Activated CD4-positive, alpha-beta T cell treated with anti-CD3 and anti-CD28 coated beads, Interleukin-2, amount 50 U/mL, for 4 hours (primary cell): ENCODE data around the gene DNAJC16.

Experiments used
- DNase-seq, 2 experiments: peaks; one replicate each; pipeline ENCODE4 v3.0.0-alpha.2; 2020

Gene DNAJC16

GRCh38 chr1:15622712-15623373, 96.2 kb downstream of the DNAJC16 start:
- DNase-seq = no peak

DNA sequence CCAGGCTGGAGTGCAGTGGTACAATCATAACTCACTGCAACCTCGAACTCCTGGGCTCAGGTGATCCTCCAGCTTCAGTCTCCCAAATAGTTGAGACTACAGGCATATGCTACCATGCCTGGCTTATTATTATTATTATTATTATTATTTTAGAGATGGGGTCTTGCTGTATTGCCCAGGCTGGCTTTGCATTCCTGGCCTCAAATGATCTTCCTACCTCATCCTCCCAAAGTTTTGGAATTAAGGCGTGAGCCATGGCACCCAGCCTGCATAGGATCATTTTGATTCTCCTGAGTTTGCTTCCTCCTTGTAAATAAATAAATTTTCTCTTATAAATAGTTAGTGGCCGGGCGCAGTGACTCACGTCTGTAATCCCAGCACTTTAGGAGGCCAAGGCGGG, 96.8 kb downstream of the DNAJC16 start:
- no peak for DNase-seq

GRCh38 chr1:15624133-15624714, 97.6 kb downstream of the DNAJC16 start:
- DNase-seq = no peak

DNA sequence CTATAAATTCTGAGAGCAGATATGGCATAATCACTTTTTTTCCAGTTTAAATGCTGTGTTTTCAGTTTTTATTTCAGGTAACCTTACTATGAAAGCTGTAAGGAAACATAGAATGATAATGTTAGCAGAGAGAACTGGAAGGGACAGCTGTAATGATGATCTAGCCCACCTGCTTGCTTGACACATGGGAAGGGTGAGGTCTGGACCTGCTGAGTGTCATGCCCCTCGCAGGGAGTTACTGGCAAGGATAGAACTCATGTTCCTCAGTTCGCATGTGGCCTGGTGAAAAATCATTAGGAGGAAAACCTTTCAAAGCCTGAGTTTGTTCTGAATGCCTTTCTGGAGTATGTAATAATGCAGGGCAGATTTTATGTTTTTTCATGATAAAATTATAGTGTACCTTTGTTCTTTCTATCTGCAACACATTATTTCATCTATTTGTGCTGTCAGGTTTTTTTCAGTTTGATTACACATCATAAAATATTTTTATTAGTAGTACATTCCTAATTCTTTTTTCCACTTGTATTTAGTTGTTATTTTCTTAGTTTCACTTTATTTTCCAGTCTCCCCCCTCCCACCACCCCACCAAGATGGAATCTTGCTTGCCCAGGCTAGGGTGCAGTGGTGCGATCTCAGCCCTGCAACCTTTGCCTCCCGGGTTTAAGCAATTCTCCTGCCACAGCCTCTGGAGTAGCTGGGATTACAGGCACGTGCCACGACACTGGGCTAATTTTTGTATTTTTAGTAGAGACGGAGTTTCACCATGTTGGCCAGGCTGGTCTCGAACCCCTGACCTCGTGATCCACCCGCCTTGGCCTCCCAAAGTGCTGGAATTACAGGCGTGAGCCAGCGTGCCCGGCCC, 98.6 kb downstream of the DNAJC16 start:
- DNase-seq = no peak
